ENCODE data around the gene EFTUD2. TPM values are rescaled to one million over a fixed set of nuclear protein-coding genes. Genes with fewer than 3 reads are reported as not detected.

The EFTUD2 gene
- total and polyA plus RNA-seq, 4 donors, result 35.5 to 93.3 (median 73.3) TPM

DNA sequence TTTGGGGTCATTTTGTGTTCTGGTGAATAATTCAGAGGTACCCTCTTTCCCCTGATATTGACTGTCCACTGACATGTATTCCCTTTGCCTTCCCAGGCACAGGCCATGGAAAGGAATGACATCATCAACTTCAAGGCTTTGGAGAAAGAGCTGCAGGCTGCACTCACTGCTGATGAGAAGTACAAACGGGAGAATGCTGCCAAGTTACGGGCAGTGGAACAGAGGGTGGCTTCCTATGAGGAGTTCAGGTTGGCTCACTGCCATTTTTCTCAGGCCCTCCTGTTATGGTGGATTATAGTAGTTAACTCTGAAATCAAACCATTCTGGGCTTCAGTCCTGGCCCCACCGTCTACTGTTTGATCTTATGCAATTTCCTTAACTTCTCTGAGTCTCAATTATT is 1.6 kb upstream of the EFTUD2 start:
- H3K4me1 ChIP-seq (ENCODE audit: control insufficient read depth in 5 of 5, insufficient read depth in 5 of 5, low read length in 5 of 5), result peaks cover 0 to 23% (median 3%) of the 10 kb centered on the region in 5 donors
- TF ChIP-seq, protein P1, sequence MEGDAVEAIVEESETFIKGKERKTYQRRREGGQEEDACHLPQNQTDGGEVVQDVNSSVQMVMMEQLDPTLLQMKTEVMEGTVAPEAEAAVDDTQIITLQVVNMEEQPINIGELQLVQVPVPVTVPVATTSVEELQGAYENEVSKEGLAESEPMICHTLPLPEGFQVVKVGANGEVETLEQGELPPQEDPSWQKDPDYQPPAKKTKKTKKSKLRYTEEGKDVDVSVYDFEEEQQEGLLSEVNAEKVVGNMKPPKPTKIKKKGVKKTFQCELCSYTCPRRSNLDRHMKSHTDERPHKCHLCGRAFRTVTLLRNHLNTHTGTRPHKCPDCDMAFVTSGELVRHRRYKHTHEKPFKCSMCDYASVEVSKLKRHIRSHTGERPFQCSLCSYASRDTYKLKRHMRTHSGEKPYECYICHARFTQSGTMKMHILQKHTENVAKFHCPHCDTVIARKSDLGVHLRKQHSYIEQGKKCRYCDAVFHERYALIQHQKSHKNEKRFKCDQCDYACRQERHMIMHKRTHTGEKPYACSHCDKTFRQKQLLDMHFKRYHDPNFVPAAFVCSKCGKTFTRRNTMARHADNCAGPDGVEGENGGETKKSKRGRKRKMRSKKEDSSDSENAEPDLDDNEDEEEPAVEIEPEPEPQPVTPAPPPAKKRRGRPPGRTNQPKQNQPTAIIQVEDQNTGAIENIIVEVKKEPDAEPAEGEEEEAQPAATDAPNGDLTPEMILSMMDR (IDR thresholded peaks at IDR 0.05; ENCODE audit: control extremely low read depth, extremely low read depth), result no peak
- whole genome bisulfite sequencing, 2 donors, result 5 to 19% methylated on average over 3 of the region's 3 CpGs

DNA sequence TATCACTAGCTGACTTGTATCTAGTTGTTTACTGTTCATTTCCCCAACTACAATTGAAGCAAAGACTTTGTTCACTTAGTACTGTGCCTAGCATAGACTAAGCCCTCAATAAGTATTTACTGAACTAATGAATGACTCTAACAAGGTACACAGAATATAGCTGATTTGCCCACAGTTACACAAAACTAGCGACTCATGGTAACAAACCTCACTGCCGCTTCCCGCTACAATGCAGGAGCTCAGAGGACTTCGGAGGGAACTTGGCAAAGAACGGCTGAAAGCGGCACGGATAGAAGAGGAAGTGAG is 524 bp downstream of the EFTUD2 start:
- Histone ChIP-seq H3K9me3 (ENCODE audit: control insufficient read depth in 4 of 4, insufficient read depth in 3 of 4, low read length in 3 of 4) (no peaks in the 10 kb centered on the region), H3K4me3 (peak overlapping the region; percentile 98), H3K9ac (ENCODE audit: insufficient read depth in 1 of 2, low read length in 2 of 2) (peak overlapping the region; percentile 74 to 76), H3K27me3 (ENCODE audit: control insufficient read depth in 3 of 3, insufficient read depth in 3 of 3, low read length in 2 of 3) (no peaks in the 10 kb centered on the region), H3K27ac (ENCODE audit: low read depth in 1 of 2, low read length in 1 of 2) (peak overlapping the region; percentile 76 to 92), H3K36me3 (ENCODE audit: control insufficient read depth in 4 of 4, insufficient read depth in 4 of 4, low read length in 4 of 4) (peaks cover 3 to 5% (median 4%) of the 10 kb centered on the region in 4 donors), H3K4me1 (ENCODE audit: control insufficient read depth in 5 of 5, insufficient read depth in 5 of 5, low read length in 5 of 5) (peaks cover 0 to 23% (median 3%) of the 10 kb centered on the region in 5 donors)
- DNase-seq (peak in 1 of 3 donors; percentile 46), ATAC-seq (ENCODE audit: insufficient read depth, low FRiP score) (no peak)
- 1% methylated on average over 7 of the region's 7 CpGs for WGBS, 2 donors
- TF ChIP-seq, protein P1 (IDR thresholded peaks at IDR 0.05; ENCODE audit: control extremely low read depth, extremely low read depth), result no peak

More for the DNA sequence above, 1.6 kb upstream of the EFTUD2 start:
- no peak overlapping the region for H3K4me3 ChIP-seq
- H3K27ac ChIP-seq (ENCODE audit: low read depth in 1 of 2, low read length in 1 of 2), result no peak overlapping the region
- no peak for ATAC-seq (ENCODE audit: insufficient read depth, low FRiP score)
- H3K9me3 ChIP-seq (ENCODE audit: control insufficient read depth in 4 of 4, insufficient read depth in 3 of 4, low read length in 3 of 4), result no peaks in the 10 kb centered on the region
- DNase-seq, result peak in 2 of 3 donors; percentile 53 to 64
- H3K27me3 ChIP-seq (ENCODE audit: control insufficient read depth in 3 of 3, insufficient read depth in 3 of 3, low read length in 2 of 3), result no peaks in the 10 kb centered on the region
- no peaks in the 10 kb centered on the region for H3K36me3 ChIP-seq (ENCODE audit: control insufficient read depth in 4 of 4, insufficient read depth in 4 of 4, low read length in 4 of 4)
- no peak overlapping the region for H3K9ac ChIP-seq (ENCODE audit: insufficient read depth in 1 of 2, low read length in 2 of 2)

DNA sequence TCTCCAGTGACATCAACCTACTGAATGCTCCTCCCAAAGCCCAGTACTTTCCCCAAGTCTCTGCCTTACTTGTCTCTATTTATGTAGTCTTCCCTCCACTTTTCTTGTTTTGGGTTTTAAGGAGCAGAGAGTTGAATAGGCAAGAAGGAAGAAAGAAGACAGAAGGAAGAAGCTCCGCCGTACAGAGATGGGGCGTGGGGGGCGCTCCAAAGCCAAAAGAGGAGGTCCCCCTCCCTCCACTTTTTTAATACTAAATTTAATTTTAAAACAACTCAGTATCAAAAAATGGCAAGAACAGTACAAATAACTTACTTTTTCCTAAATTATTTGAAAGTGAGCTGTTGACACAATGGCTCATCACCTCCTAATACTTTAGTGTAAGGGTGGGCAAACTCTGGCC is 4.6 kb downstream of the EFTUD2 start:
- Histone ChIP-seq H3K9ac (ENCODE audit: insufficient read depth in 1 of 2, low read length in 2 of 2) (no peak overlapping the region), H3K4me1 (ENCODE audit: control insufficient read depth in 5 of 5, insufficient read depth in 5 of 5, low read length in 5 of 5) (peaks cover 0 to 14% (median 3%) of the 10 kb centered on the region in 5 donors), H3K36me3 (ENCODE audit: control insufficient read depth in 4 of 4, insufficient read depth in 4 of 4, low read length in 4 of 4) (peaks cover 3 to 18% (median 12%) of the 10 kb centered on the region in 4 donors), H3K27me3 (ENCODE audit: control insufficient read depth in 3 of 3, insufficient read depth in 3 of 3, low read length in 2 of 3) (no peaks in the 10 kb centered on the region), H3K27ac (ENCODE audit: low read depth in 1 of 2, low read length in 1 of 2) (no peak overlapping the region), H3K4me3 (no peak overlapping the region), H3K9me3 (ENCODE audit: control insufficient read depth in 4 of 4, insufficient read depth in 3 of 4, low read length in 3 of 4) (no peaks in the 10 kb centered on the region)
- ATAC-seq (ENCODE audit: insufficient read depth, low FRiP score) (no peak), DNase-seq (no peak)
- TF ChIP-seq, protein P1 (IDR thresholded peaks at IDR 0.05; ENCODE audit: control extremely low read depth, extremely low read depth), result no peak
- WGBS, 2 donors, result 91 to 98% methylated on average over 4 of the region's 4 CpGs

DNA sequence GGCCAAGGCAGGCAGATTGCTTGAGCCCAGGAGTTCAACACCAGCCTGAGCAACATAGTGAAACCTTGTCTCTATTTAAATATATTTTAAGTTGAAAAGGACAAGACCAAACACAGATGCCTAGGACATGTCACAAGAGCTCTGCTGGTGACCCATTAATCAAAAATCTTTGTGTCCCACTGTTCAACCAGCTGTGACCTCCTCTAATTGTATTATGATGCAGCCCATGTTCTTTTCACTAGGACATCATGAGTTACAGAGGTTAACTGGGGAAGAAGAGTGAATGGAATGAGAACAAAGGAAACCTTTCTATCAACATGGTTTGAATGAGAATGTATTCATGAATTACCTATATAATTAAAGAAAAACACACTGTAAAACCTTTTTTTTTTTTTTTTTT is 7.0 kb downstream of the EFTUD2 start:
- peaks cover 0 to 3% (median 0%) of the 10 kb centered on the region in 5 donors for H3K4me1 ChIP-seq (ENCODE audit: control insufficient read depth in 5 of 5, insufficient read depth in 5 of 5, low read length in 5 of 5)
- no peak for ATAC-seq (ENCODE audit: insufficient read depth, low FRiP score)
- no peaks in the 10 kb centered on the region for H3K27me3 ChIP-seq (ENCODE audit: control insufficient read depth in 3 of 3, insufficient read depth in 3 of 3, low read length in 2 of 3)
- no peak for DNase-seq
- H3K27ac ChIP-seq (ENCODE audit: low read depth in 1 of 2, low read length in 1 of 2), result no peak overlapping the region
- H3K9ac ChIP-seq (ENCODE audit: insufficient read depth in 1 of 2, low read length in 2 of 2), result no peak overlapping the region
- no peak overlapping the region for H3K4me3 ChIP-seq
- TF ChIP-seq, protein P1 (IDR thresholded peaks at IDR 0.05; ENCODE audit: control extremely low read depth, extremely low read depth), result no peak
- H3K9me3 ChIP-seq (ENCODE audit: control insufficient read depth in 4 of 4, insufficient read depth in 3 of 4, low read length in 3 of 4), result no peaks in the 10 kb centered on the region
- H3K36me3 ChIP-seq (ENCODE audit: control insufficient read depth in 4 of 4, insufficient read depth in 4 of 4, low read length in 4 of 4), result peaks cover 3 to 19% (median 14%) of the 10 kb centered on the region in 4 donors
